IMR-90 (cell line): ENCODE results near the gene RPAIN. TPM values are rescaled to one million over a fixed set of nuclear protein-coding genes. Genes with fewer than 3 reads are reported as not detected.

Experiments used
- ATAC-seq: fragments of 200-7000 bp; cut with Tn5 transposase; 2 replicates; pipeline ENCODE4 v1.9.1; 2020; ENCODE audit warnings: low read depth, mild to moderate bottlenecking, moderate library complexity
- BruUV-seq: library from RNA; stranded (reverse); fragments of 400-500 nt; replicated peaks from 2 replicates; lab custom pipeline; 2021; lab: Mats Ljungman, UMichigan
- CTCF ChIA-PET: fragments of 300-600 bp; formaldehyde crosslinking; extraction: SDS; loops from one replicate; lab custom pipeline; 2021; ENCODE audit warnings: antibody characterized with exemption; lab: Yijun Ruan, JAX
- POLR2A ChIA-PET: fragments of 300-600 bp; sonication (Branson Sonifier 250); formaldehyde crosslinking; loops from one replicate; lab custom pipeline; 2022; ENCODE audit warnings: antibody characterized with exemption; ENCODE audit not compliant: unreplicated experiment; lab: Charles Lee
- DNase-seq: peaks from one replicate; pipeline ENCODE4 v3.0.0; 2013
- H2AFZ ChIP-seq: replicated peaks from 2 replicates; pipeline ENCODE3; 2013; ENCODE audit warnings: low read length, mild to moderate bottlenecking; ENCODE audit not compliant: poor library complexity
- H2AK5ac ChIP-seq: 2 replicates; pipeline ENCODE4 v1.6.1; 2013; ENCODE audit warnings: low read depth, low read length, inconsistent platforms
- H2AK9ac ChIP-seq: replicated peaks from 2 replicates; pipeline ENCODE3; 2013; ENCODE audit warnings: mild to moderate bottlenecking, low read depth, low read length, moderate library complexity; ENCODE audit not compliant: poor library complexity
- H2BK120ac ChIP-seq: 2 replicates; pipeline ENCODE4 v1.6.1; 2013; ENCODE audit warnings: low read depth, low read length, inconsistent platforms
- H2BK15ac ChIP-seq: 3 replicates; pipeline ENCODE4 v1.6.1; 2013; ENCODE audit warnings: low read depth, low read length, inconsistent platforms
- H2BK20ac ChIP-seq: 2 replicates; pipeline ENCODE4 v1.6.1; 2013; ENCODE audit warnings: low read depth, mild to moderate bottlenecking, inconsistent platforms, low read length, moderate library complexity
- H2BK5ac ChIP-seq: 2 replicates; pipeline ENCODE4 v1.6.1; 2013; ENCODE audit warnings: mild to moderate bottlenecking, low read depth, low read length, inconsistent platforms; ENCODE audit not compliant: poor library complexity, severe bottlenecking
- H3K14ac ChIP-seq: replicated peaks from 2 replicates; pipeline ENCODE4 v1.6.1; 2013; ENCODE audit warnings: low read depth, low read length, inconsistent platforms
- H3K18ac ChIP-seq: 2 replicates; pipeline ENCODE4 v1.6.1; 2013; ENCODE audit warnings: low read depth, low read length, control low read depth
- H3K23ac ChIP-seq: 2 replicates; pipeline ENCODE4 v1.6.1; 2013; ENCODE audit warnings: low read depth, low read length, inconsistent platforms
- H3K27ac ChIP-seq: 2 replicates; pipeline ENCODE4 v1.5.1; 2013; ENCODE audit warnings: mild to moderate bottlenecking, control low read depth, low read length; ENCODE audit not compliant: insufficient read depth
- H3K27me3 ChIP-seq: 2 replicates; pipeline ENCODE4 v1.6.1; 2013; ENCODE audit warnings: low read length; ENCODE audit not compliant: control insufficient read depth, insufficient read depth
- H3K36me3 ChIP-seq: 2 replicates; pipeline ENCODE4 v1.6.1; 2013; ENCODE audit warnings: low read length, mixed read lengths; ENCODE audit not compliant: control insufficient read depth, insufficient read depth
- H3K4ac ChIP-seq: 2 replicates; pipeline ENCODE4 v1.6.1; 2013; ENCODE audit warnings: low read depth, low read length, inconsistent platforms
- H3K4me1 ChIP-seq: 2 replicates; pipeline ENCODE4 v1.6.1; 2013; ENCODE audit warnings: low read length, mixed read lengths; ENCODE audit not compliant: control insufficient read depth, insufficient read depth
- H3K4me2 ChIP-seq: 2 replicates; pipeline ENCODE4 v1.6.1; 2013; ENCODE audit warnings: low read depth, mild to moderate bottlenecking, control low read depth, low read length, moderate library complexity
- H3K4me3 ChIP-seq: 2 replicates; pipeline ENCODE4 v1.5.1; 2013; ENCODE audit warnings: low read depth, mild to moderate bottlenecking, control low read depth, low read length, moderate library complexity; ENCODE audit not compliant: insufficient read depth
- H3K56ac ChIP-seq: 2 replicates; pipeline ENCODE4 v1.6.1; 2013; ENCODE audit warnings: low read length, inconsistent platforms; ENCODE audit not compliant: insufficient read depth; ENCODE audit errors: extremely low read depth
- H3K79me1 ChIP-seq, 2 experiments: 2 replicates each; pipeline ENCODE4 v1.6.1; 2013; ENCODE audit warnings: low read length in 2 of 2, inconsistent platforms in 1 of 2, low read depth in 1 of 2
- H3K9ac ChIP-seq: 2 replicates; pipeline ENCODE4 v1.6.1; 2013; ENCODE audit warnings: low read depth, low read length, control low read depth
- H3K9me1 ChIP-seq: 2 replicates; pipeline ENCODE4 v1.6.1; 2013; ENCODE audit warnings: low read length, inconsistent platforms; ENCODE audit not compliant: insufficient read depth
- H3K9me3 ChIP-seq: 2 replicates; pipeline ENCODE4 v1.6.1; 2013; ENCODE audit warnings: low read length; ENCODE audit not compliant: control insufficient read depth, insufficient read depth
- H4K20me1 ChIP-seq: 2 replicates; pipeline ENCODE4 v1.6.1; 2013; ENCODE audit warnings: low read length, inconsistent platforms; ENCODE audit not compliant: insufficient read depth
- H4K5ac ChIP-seq: 2 replicates; pipeline ENCODE4 v1.6.1; 2013; ENCODE audit warnings: mild to moderate bottlenecking, low read depth, low read length, control low read depth
- H4K8ac ChIP-seq, 2 experiments: 2 replicates each; pipeline ENCODE4 v1.6.1; 2013; ENCODE audit warnings: low read depth in 2 of 2, low read length in 2 of 2, control low read depth in 1 of 2, inconsistent platforms in 1 of 2
- H4K91ac ChIP-seq: 2 replicates; pipeline ENCODE4 v1.6.1; 2013; ENCODE audit warnings: low read depth, low read length, inconsistent platforms; ENCODE audit not compliant: insufficient read depth
- CHD1 ChIP-seq: IDR thresholded peaks from 2 replicates; pipeline ENCODE4 v1.6.1; 2012; ENCODE audit warnings: low read depth, low read length, improper control_type of control experiment
- MAFK ChIP-seq: IDR thresholded peaks from 2 replicates; pipeline ENCODE4 v1.6.1; 2012; ENCODE audit warnings: low read depth, low read length, improper control_type of control experiment
- NFE2L2 ChIP-seq: fragments of 150-350 bp; IDR thresholded peaks from 2 replicates; pipeline ENCODE4 v1.6.1; 2016; ENCODE audit warnings: low read depth, mild to moderate bottlenecking, low read length
- RFX5 ChIP-seq: IDR thresholded peaks from 2 replicates; pipeline ENCODE4 v1.8.0; 2012; ENCODE audit warnings: low read depth, mild to moderate bottlenecking, low read length, moderate library complexity
- WGBS, 2 experiments: methylation state at CpG; one replicate each; pipeline versions ENCODE4 v1.1.5 to v1.1.7; 2013; ENCODE audit warnings: missing lambda C conversion rate in 2 of 2; ENCODE audit not compliant: insufficient read length in 1 of 2; ENCODE audit errors: extremely low coverage in 2 of 2; 5-methylcytosine and 5-hydroxymethylcytosine counted together
- dilution Hi-C: fragments of 300-500 bp; cut with HindIII; formaldehyde crosslinking; loops from one replicate; pipeline ENCODE4 v1.14.3; 2018; ENCODE audit warnings: low sequenced_read_pairs; ENCODE audit not compliant: unreplicated experiment
- in situ Hi-C: fragments of 300-500 bp; cut with MboI; formaldehyde crosslinking; loops from 3 replicates; pipeline ENCODE4 v1.14.3; 2019; ENCODE audit warnings: low sequenced_read_pairs, inconsistent platforms, mixed read lengths
- intact Hi-C: fragments of 100-400 bp; cut with micrococcal nuclease; formaldehyde crosslinking; loops from 2 replicates; pipeline ENCODE4 v1.10.0; 2022
- polyA plus RNA-seq, 3 experiments: library from polyadenylated mRNA; depleted of rRNA; stranded (reverse); fragments of >200 nt; gene quantifications; 2 replicates each; pipeline ENCODE4 v1.2.3, GENCODE V29; 2012; ENCODE audit warnings: low replicate concordance in 1 of 3
- total RNA-seq: library from RNA; depleted of rRNA; stranded (reverse); fragments of >200 nt; gene quantifications from 2 replicates; pipeline ENCODE4 v1.2.3, GENCODE V29; 2012
- TF ChIP-seq, protein P1 (sequence below): fragments of 150-350 bp; IDR thresholded peaks from 2 replicates; pipeline ENCODE4 v1.6.1; 2017; ENCODE audit warnings: mild to moderate bottlenecking, antibody characterized with exemption, low read length, low read depth

The RPAIN gene
- total and polyA plus RNA-seq, 2 of the 4 experiments (the other 2 are of a cell fraction), result 28.7 to 34.9 TPM

DNA sequence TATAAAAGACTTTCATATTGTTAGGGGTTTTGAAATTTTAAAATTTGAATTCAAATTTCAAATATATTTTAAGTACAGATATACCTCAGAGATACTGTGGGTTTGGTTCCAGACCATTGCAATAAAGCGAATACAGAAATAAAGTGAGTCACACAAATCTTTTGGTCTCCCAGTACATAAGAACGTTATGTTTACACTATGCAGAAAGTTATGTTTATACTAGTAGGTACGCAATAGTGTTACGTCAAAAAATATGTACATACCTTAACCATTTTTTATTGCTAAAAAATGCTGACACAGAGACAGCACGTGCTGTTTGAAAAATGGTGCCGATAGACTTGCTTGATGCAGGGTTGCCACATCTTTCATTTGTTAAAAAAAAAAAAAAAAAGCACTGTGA, 20.2 kb upstream of the RPAIN start:
- no peak overlapping the region for H2AFZ ChIP-seq
- WGBS, 2 experiments, result no CpG with 5 or more reads among the region's 6 CpGs
- peaks cover 40% of the 10 kb centered on the region for H3K36me3 ChIP-seq
- ChIA-PET CTCF (no interaction called here), POLR2A (no interaction called here)
- no peak overlapping the region for H3K4me3 ChIP-seq
- no peak overlapping the region for H4K5ac ChIP-seq
- no TSS peak for BruUV-seq
- H3K4me2 ChIP-seq, result no peak overlapping the region
- no peaks in the 10 kb centered on the region for H4K20me1 ChIP-seq
- H3K18ac ChIP-seq, result no peak overlapping the region
- no peak overlapping the region for H2BK5ac ChIP-seq
- in situ Hi-C loops (no loop called here), dilution Hi-C loops (no loop called here), intact Hi-C loops (no loop called here)
- H3K9me3 ChIP-seq, result no peaks in the 10 kb centered on the region
- H3K9ac ChIP-seq, result no peak overlapping the region
- H3K9me1 ChIP-seq, result 0 out of 2 replicates have a peak, but pooled peaks cover 2% of the 10 kb centered on the region
- TF ChIP-seq, protein P1, sequence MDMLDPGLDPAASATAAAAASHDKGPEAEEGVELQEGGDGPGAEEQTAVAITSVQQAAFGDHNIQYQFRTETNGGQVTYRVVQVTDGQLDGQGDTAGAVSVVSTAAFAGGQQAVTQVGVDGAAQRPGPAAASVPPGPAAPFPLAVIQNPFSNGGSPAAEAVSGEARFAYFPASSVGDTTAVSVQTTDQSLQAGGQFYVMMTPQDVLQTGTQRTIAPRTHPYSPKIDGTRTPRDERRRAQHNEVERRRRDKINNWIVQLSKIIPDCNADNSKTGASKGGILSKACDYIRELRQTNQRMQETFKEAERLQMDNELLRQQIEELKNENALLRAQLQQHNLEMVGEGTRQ, result no peak
- TF ChIP-seq NFE2L2 (no peak), MAFK (0 out of 2 replicates have a peak, but pooled peaks have one; percentile 15), RFX5 (no peak), CHD1 (no peak)
- no peaks in the 10 kb centered on the region for H3K27me3 ChIP-seq
- H2AK5ac ChIP-seq, result no peak overlapping the region
- H2AK9ac ChIP-seq, result no peak overlapping the region
- no peak overlapping the region for H4K91ac ChIP-seq
- H3K23ac ChIP-seq, result no peak overlapping the region
- H2BK15ac ChIP-seq, result no peak overlapping the region
- no peak overlapping the region for H3K14ac ChIP-seq
- H3K4ac ChIP-seq, result no peak overlapping the region
- H2BK20ac ChIP-seq, result no peak overlapping the region
- H2BK120ac ChIP-seq, result no peak overlapping the region
- H3K56ac ChIP-seq, result no peak overlapping the region
- H3K79me1 ChIP-seq, result peaks cover 4 to 6% of the 10 kb centered on the region in 2 experiments; a peak in 2 of 4 replicates
- ATAC-seq (no peak), DNase-seq (peak; percentile 17)
- H4K8ac ChIP-seq, result no peak overlapping the region
- no peak overlapping the region for H3K27ac ChIP-seq
- no peaks in the 10 kb centered on the region for H3K4me1 ChIP-seq
